ENCODE measurements around the gene CNOT2.

DNA sequence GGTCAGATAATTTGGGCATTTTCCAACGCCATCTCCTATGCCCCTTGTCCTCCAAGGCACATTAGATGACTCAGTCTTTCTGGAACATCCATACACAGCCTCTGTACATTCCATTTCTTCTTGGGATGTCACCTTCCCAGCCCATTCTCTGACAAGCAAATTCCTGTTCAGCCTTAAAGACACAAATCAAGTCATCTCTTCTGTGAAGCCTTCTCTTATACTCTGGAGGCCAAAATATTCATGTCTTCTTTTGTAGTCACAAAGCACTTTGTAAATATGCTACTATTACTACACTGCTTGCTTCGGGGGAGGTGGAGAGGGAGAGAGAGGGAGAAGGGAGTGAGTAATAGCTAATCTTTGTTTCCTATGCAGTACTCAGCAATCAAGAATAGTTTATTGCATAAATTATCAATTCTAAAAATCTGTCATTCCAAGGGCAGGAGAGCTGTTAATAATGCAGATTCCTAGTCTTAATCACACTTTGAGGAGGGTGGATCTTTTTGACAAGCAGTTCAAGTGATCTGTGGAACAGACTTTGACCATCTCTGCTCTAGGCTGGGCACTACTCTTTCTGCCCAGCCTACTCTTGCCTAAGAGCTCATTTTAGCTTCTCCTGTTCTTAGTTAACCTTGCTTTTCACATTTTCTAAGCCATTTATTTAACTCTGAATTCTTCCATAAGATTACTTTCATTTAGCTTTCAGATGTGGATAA, 150.7 kb downstream of the CNOT2 start:
- TF ChIP-seq, protein P1, sequence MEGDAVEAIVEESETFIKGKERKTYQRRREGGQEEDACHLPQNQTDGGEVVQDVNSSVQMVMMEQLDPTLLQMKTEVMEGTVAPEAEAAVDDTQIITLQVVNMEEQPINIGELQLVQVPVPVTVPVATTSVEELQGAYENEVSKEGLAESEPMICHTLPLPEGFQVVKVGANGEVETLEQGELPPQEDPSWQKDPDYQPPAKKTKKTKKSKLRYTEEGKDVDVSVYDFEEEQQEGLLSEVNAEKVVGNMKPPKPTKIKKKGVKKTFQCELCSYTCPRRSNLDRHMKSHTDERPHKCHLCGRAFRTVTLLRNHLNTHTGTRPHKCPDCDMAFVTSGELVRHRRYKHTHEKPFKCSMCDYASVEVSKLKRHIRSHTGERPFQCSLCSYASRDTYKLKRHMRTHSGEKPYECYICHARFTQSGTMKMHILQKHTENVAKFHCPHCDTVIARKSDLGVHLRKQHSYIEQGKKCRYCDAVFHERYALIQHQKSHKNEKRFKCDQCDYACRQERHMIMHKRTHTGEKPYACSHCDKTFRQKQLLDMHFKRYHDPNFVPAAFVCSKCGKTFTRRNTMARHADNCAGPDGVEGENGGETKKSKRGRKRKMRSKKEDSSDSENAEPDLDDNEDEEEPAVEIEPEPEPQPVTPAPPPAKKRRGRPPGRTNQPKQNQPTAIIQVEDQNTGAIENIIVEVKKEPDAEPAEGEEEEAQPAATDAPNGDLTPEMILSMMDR (IDR thresholded peaks at IDR 0.05): no peak
- TF ChIP-seq POLR2A (IDR thresholded peaks at IDR 0.05) (no peak), POLR2AphosphoS5 (IDR thresholded peaks at IDR 0.05) (no peak), EP300 (IDR thresholded peaks at IDR 0.05) (no peak)

All from upper lobe of left lung (tissue), 4 donors.